Measurements from ENCODE around the gene FEZF2. TPM values are rescaled to one million over a fixed set of nuclear protein-coding genes. Genes with fewer than 3 reads are reported as not detected.

The FEZF2 gene
- 3.8 TPM in 1 of 2 replicates, not detected in the other for polyA plus RNA-seq

DNA sequence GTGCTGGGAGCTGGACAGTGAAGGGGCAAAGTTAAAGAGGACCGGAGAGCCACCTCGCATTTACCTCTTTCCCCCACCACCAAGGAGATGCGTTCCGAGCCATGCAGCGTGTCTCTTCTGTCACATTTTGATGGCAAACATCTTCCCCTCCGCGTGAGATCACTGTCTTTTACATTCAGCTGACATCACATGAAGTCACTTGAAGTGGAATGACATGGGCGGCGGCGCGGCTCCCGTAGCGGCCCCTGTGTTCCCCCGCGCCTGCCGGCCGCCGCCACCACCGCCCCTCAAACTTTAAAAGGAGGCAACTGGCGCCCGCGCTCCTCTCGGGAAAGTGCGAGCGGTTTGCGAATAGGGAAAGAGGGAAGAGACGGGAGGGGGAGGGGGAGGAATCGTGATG, at the start of gene FEZF2:
FEZF2 (minus strand) TSS at position 336 of the 400 bp plus-strand sequence. CDS start 682 bp downstream, outside the sequence.

